Natural killer cell (primary cell): ENCODE data around the gene PSEN1. TPM values are rescaled to one million over a fixed set of nuclear protein-coding genes. Genes with fewer than 3 reads are reported as not detected.

Experiments used
- ATAC-seq, 3 donors: fragments of 150-1000 bp in 2 of 3; fragments of 200-7000 bp in 1 of 3; cut with Tn5 transposase; 1 replicate in 1 of 3; 2 replicates in 2 of 3; pipeline ENCODE4 v1.10.0; 2021; ENCODE audit warnings: mild to moderate bottlenecking in 2 of 3, moderate library complexity in 2 of 3
- DNase-seq, 2 donors: peaks; one replicate each; pipeline versions ENCODE4 v3.0.0 to v3.0.0-alpha.2; 2013 to 2021; ENCODE audit warnings: mixed read lengths in 1 of 2
- H3K27ac ChIP-seq: one replicate; pipeline ENCODE4 v1.5.1; 2013; ENCODE audit warnings: mild to moderate bottlenecking, low read length
- H3K27me3 ChIP-seq: one replicate; pipeline ENCODE4 v1.6.1; 2013; ENCODE audit warnings: low read length; ENCODE audit not compliant: control insufficient read depth, insufficient read depth
- H3K36me3 ChIP-seq: one replicate; pipeline ENCODE4 v1.6.1; 2013; ENCODE audit warnings: low read length; ENCODE audit not compliant: control insufficient read depth, insufficient read depth
- H3K4me1 ChIP-seq: one replicate; pipeline ENCODE4 v1.6.1; 2013; ENCODE audit warnings: low read length; ENCODE audit not compliant: control insufficient read depth, insufficient read depth
- H3K4me3 ChIP-seq: one replicate; pipeline ENCODE4 v1.5.1; 2013; ENCODE audit warnings: low read length
- H3K9me3 ChIP-seq: one replicate; pipeline ENCODE4 v1.6.1; 2013; ENCODE audit warnings: low read length; ENCODE audit not compliant: control insufficient read depth, insufficient read depth
- H3K27ac Mint-ChIP-seq, 2 donors: one replicate each; pipeline ENCODE4 v1.8.0; 2022; ENCODE audit warnings: mild to moderate bottlenecking in 2 of 2, mixed read lengths in 2 of 2, moderate library complexity in 1 of 2
- H3K27me3 Mint-ChIP-seq, 2 donors: one replicate each; pipeline ENCODE4 v1.8.0; 2022; ENCODE audit warnings: low read depth in 2 of 2, mixed read lengths in 2 of 2
- H3K36me3 Mint-ChIP-seq: one replicate; pipeline ENCODE4 v1.8.0; 2022; ENCODE audit warnings: mixed read lengths
- H3K4me1 Mint-ChIP-seq, 2 donors: one replicate each; pipeline ENCODE4 v1.8.0; 2022; ENCODE audit warnings: mixed read lengths in 2 of 2
- H3K4me3 Mint-ChIP-seq: one replicate; pipeline ENCODE4 v1.8.0; 2022; ENCODE audit warnings: mild to moderate bottlenecking, moderate library complexity, mixed read lengths
- H3K9me3 Mint-ChIP-seq, 2 donors: one replicate each; pipeline ENCODE4 v1.8.0; 2022; ENCODE audit warnings: mixed read lengths in 2 of 2
- WGBS: methylation state at CpG from one replicate; pipeline ENCODE4 v1.1.7; 2013; ENCODE audit warnings: missing lambda C conversion rate; ENCODE audit not compliant: insufficient coverage; 5-methylcytosine and 5-hydroxymethylcytosine counted together
- intact Hi-C: fragments of 100-400 bp; cut with micrococcal nuclease; formaldehyde crosslinking; loops from one replicate; pipeline ENCODE4 v1.14.2; 2022
- total RNA-seq, 4 donors: library from RNA; stranded (reverse); fragments of 120-200 nt in 1 of 4; gene quantifications; one replicate each; pipeline versions ENCODE4 v1.2.3 to v1.2.4, GENCODE V29; 2013 to 2022
- TF ChIP-seq, protein P1 (sequence below): fragments of 200-600 bp; IDR thresholded peaks from one replicate; pipeline ENCODE4 v1.8.0; 2022; ENCODE audit warnings: antibody characterized with exemption

The PSEN1 gene
- total RNA-seq, 3 donors from 2014 or later (not counting 1 experiment from before 2014, with no cell fraction given): 47.1 to 62.6 (median 55.2) TPM

DNA sequence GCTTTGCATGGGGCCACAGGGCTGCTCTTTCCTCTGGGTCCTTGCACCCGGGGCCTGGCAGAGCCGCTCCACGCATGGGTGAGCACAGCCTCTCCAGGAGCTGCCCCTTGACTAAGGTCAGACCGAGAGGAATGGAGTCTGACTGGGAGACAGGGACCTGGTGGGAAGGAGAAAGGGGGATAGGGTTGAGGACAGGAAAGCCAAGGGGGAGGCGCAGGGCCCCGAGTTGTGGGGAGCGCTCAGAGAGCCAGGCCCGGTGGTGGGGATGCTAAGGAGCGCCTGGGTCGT is 117.0 kb downstream of the PSEN1 start:
- H3K4me3 Mint-ChIP-seq: no peak overlapping the region
- H3K27me3 Mint-ChIP-seq: no peaks in the 10 kb centered on the region
- 90% methylated on average over 10 of the region's 10 CpGs for WGBS
- H3K4me3 ChIP-seq: no peak overlapping the region
- no peak overlapping the region for H3K27ac ChIP-seq
- no peaks in the 10 kb centered on the region for H3K36me3 ChIP-seq
- no peak for ATAC-seq
- no peak for DNase-seq
- peaks cover 0 to under 1% of the 10 kb centered on the region in 2 donors for H3K4me1 Mint-ChIP-seq
- H3K27me3 ChIP-seq: no peaks in the 10 kb centered on the region
- H3K4me1 ChIP-seq: no peaks in the 10 kb centered on the region
- no peak overlapping the region for H3K27ac Mint-ChIP-seq
- intact Hi-C loops: no loop called here
- H3K9me3 Mint-ChIP-seq: no peaks in the 10 kb centered on the region
- H3K9me3 ChIP-seq: no peaks in the 10 kb centered on the region
- TF ChIP-seq, protein P1, sequence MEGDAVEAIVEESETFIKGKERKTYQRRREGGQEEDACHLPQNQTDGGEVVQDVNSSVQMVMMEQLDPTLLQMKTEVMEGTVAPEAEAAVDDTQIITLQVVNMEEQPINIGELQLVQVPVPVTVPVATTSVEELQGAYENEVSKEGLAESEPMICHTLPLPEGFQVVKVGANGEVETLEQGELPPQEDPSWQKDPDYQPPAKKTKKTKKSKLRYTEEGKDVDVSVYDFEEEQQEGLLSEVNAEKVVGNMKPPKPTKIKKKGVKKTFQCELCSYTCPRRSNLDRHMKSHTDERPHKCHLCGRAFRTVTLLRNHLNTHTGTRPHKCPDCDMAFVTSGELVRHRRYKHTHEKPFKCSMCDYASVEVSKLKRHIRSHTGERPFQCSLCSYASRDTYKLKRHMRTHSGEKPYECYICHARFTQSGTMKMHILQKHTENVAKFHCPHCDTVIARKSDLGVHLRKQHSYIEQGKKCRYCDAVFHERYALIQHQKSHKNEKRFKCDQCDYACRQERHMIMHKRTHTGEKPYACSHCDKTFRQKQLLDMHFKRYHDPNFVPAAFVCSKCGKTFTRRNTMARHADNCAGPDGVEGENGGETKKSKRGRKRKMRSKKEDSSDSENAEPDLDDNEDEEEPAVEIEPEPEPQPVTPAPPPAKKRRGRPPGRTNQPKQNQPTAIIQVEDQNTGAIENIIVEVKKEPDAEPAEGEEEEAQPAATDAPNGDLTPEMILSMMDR: no peak
- no peaks in the 10 kb centered on the region for H3K36me3 Mint-ChIP-seq

DNA sequence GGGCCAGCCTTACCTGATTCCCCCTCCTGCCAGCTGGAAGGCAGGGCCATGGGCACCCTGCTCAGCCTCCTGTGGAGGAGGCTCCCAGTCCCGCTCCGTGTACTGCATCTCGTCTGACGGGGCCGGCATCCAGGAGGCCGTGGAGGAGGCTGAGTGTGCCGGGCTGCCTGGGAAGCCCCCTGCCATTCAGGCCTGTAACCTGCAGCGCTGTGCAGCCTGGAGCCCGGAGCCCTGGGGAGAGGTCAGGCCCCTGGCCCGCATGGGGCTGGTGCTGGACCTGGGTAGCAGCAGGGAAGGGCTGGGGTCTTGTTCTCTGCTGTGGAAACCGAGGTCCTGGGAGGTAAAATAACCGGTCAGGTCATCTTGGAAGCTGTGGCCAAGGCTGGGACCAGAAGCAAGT is 117.4 kb downstream of the PSEN1 start:
- Histone ChIP-seq H3K27me3 (no peaks in the 10 kb centered on the region), H3K9me3 (no peaks in the 10 kb centered on the region), H3K36me3 (no peaks in the 10 kb centered on the region), H3K27ac (no peak overlapping the region), H3K4me1 (no peaks in the 10 kb centered on the region), H3K4me3 (no peak overlapping the region)
- no peaks in the 10 kb centered on the region for H3K36me3 Mint-ChIP-seq
- no peaks in the 10 kb centered on the region for H3K4me1 Mint-ChIP-seq
- ATAC-seq (no peak), DNase-seq (no peak)
- no peaks in the 10 kb centered on the region for H3K27me3 Mint-ChIP-seq
- no peak overlapping the region for H3K4me3 Mint-ChIP-seq
- TF ChIP-seq, protein P1: no peak
- intact Hi-C loops: no loop called here
- 89% methylated on average over 12 of the region's 12 CpGs for WGBS
- no peaks in the 10 kb centered on the region for H3K9me3 Mint-ChIP-seq
- no peak overlapping the region for H3K27ac Mint-ChIP-seq

DNA sequence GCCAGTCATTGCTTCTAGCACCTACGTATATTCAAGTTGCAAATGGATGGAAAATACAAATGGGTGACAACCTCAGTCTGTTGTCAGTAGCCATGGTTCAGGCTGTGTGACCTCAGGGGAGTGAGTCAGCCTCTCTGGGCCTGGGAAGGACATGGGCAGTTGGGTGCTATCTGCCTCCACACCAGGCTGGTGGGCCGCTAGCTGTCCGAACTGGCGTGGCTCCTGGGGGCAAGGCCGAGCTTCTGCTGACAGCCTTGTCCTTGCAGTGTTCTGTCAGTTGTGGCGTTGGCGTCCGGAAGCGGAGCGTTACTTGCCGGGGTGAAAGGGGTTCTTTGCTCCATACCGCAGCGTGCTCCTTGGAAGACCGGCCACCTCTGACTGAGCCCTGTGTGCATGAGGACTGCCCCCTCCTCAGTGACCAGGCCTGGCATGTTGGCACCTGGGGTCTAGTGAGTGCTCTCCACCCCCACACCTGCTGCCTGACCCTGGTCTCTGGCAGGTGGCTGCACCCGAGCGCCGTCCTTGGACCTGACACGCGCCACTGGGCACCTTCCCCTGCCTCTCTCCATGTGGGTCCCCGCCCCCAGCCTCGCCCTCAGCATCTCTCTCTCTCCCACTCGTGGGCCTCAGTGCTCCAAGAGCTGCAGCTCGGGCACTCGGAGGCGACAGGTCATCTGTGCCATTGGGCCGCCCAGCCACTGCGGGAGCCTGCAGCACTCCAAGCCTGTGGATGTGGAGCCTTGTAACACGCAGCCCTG is 118.1 kb downstream of the PSEN1 start:
- WGBS: 90% methylated on average over 28 of the region's 28 CpGs
- Histone ChIP-seq H3K4me3 (no peak overlapping the region), H3K9me3 (no peaks in the 10 kb centered on the region), H3K27me3 (no peaks in the 10 kb centered on the region), H3K27ac (no peak overlapping the region), H3K36me3 (no peaks in the 10 kb centered on the region), H3K4me1 (no peaks in the 10 kb centered on the region)
- intact Hi-C loops: no loop called here
- ATAC-seq (no peak), DNase-seq (no peak)
- no peaks in the 10 kb centered on the region for H3K9me3 Mint-ChIP-seq
- no peak overlapping the region for H3K4me3 Mint-ChIP-seq
- H3K36me3 Mint-ChIP-seq: no peaks in the 10 kb centered on the region
- H3K4me1 Mint-ChIP-seq: no peaks in the 10 kb centered on the region
- TF ChIP-seq, protein P1: no peak
- H3K27ac Mint-ChIP-seq: no peak overlapping the region
- no peaks in the 10 kb centered on the region for H3K27me3 Mint-ChIP-seq

DNA sequence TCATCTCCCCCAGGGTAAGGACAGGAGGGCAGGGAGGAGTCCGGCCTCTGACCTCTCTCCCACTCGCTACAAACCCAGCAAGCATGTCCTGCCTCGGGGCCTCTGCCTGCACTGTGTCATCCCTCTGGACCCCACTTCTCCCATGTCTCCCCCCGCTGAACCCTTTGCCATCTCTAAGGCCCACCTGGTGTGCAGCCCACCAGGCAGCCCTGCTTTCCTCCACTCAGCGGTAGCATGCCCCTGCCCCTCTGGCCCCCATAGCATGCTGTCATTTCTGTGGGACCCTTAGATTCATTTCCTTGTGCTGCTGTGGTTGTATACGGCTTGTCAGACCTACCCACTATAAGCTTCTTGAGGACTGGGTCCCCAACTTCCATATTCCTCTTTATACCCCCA is 118.7 kb downstream of the PSEN1 start:
- TF ChIP-seq, protein P1: no peak
- 95% methylated on average over 6 of the region's 6 CpGs for WGBS
- Mint-ChIP-seq H3K36me3 (no peaks in the 10 kb centered on the region), H3K9me3 (no peaks in the 10 kb centered on the region), H3K27ac (no peak overlapping the region), H3K27me3 (no peaks in the 10 kb centered on the region), H3K4me1 (no peaks in the 10 kb centered on the region), H3K4me3 (no peak overlapping the region)
- H3K4me1 ChIP-seq: no peaks in the 10 kb centered on the region
- H3K36me3 ChIP-seq: no peaks in the 10 kb centered on the region
- H3K27ac ChIP-seq: no peak overlapping the region
- ATAC-seq (no peak), DNase-seq (no peak)
- H3K4me3 ChIP-seq: no peak overlapping the region
- H3K27me3 ChIP-seq: no peaks in the 10 kb centered on the region
- no peaks in the 10 kb centered on the region for H3K9me3 ChIP-seq
- intact Hi-C loops: no loop called here
